Vagina (tissue), 2 donors: ENCODE data around the gene SHANK1. TPM values are rescaled to one million over a fixed set of nuclear protein-coding genes. Genes with fewer than 3 reads are reported as not detected.

Experiments used
- DNase-seq, 2 donors: peaks; one replicate each; pipeline ENCODE4 v3.0.0-alpha.2; 2017; ENCODE audit errors: extremely low spot score in 2 of 2
- H3K27ac ChIP-seq: fragments of 200-600 bp; sonication (generic); one replicate; pipeline ENCODE4 v1.5.1; 2019
- H3K27me3 ChIP-seq: fragments of 200-600 bp; sonication (generic); one replicate; pipeline ENCODE4 v1.5.1; 2019
- H3K36me3 ChIP-seq, 2 donors: fragments of 200-600 bp; sonication (generic); one replicate each; pipeline ENCODE4 v1.5.1; 2017 to 2019
- H3K4me1 ChIP-seq: fragments of 200-600 bp; sonication (generic); one replicate; pipeline ENCODE4 v1.5.1; 2019
- H3K4me3 ChIP-seq, 2 donors: fragments of 200-600 bp; sonication (generic); 1 replicate in 1 of 2; 2 replicates in 1 of 2; pipeline ENCODE4 v1.5.1; 2016 to 2019
- H3K9me3 ChIP-seq: fragments of 200-600 bp; sonication (generic); one replicate; pipeline ENCODE4 v1.5.1; 2019
- CTCF ChIP-seq, 3 experiments: fragments of 450-650 bp in 2 of 3; fragments of 200-600 bp in 1 of 3; sonication (generic) in 1 of 3; IDR thresholded peaks; one replicate each; pipeline ENCODE4 v1.5.1; 2017 to 2019; ENCODE audit warnings: antibody characterized with exemption in 3 of 3, mild to moderate bottlenecking in 2 of 3, moderate library complexity in 2 of 3
- POLR2A ChIP-seq, 2 donors: fragments of 450-650 bp; IDR thresholded peaks; one replicate each; pipeline ENCODE4 v1.6.1; 2017; ENCODE audit warnings: antibody characterized with exemption in 2 of 2, mild to moderate bottlenecking in 2 of 2, moderate library complexity in 2 of 2
- POLR2AphosphoS5 ChIP-seq, 2 donors: sonication (generic); formaldehyde crosslinking; IDR thresholded peaks; one replicate each; pipeline ENCODE4 v1.9.0; 2017; ENCODE audit warnings: antibody characterized with exemption in 2 of 2, mild to moderate bottlenecking in 2 of 2, low read depth in 1 of 2; ENCODE audit not compliant: insufficient read depth in 1 of 2
- intact Hi-C: fragments of 100-400 bp; cut with DNase I; formaldehyde crosslinking; loops from one replicate; pipeline ENCODE4 v1.15.1; 2023
- total RNA-seq: library from RNA; depleted of rRNA; stranded (reverse); fragments of >200 nt; gene quantifications from one replicate; pipeline ENCODE4 v1.2.3, GENCODE V29; 2016

SHANK1 gene
- total RNA-seq, 1 donor from 2014 or later, result 0.98 TPM

- Histone ChIP-seq H3K27me3 (peaks cover 2% of the 10 kb centered on the region), H3K27ac (no peak overlapping the region), H3K4me3 (no peak overlapping the region), H3K36me3 (no peaks in the 10 kb centered on the region), H3K9me3 (no peaks in the 10 kb centered on the region), H3K4me1 (peaks cover 19% of the 10 kb centered on the region)
- TF ChIP-seq CTCF (IDR thresholded peaks at IDR 0.05), result no peak
- TF ChIP-seq POLR2A (IDR thresholded peaks at IDR 0.05), result no peak
- no peak for TF ChIP-seq POLR2AphosphoS5 (IDR thresholded peaks at IDR 0.05; ENCODE audit: insufficient read depth in 1 of 2, low read depth in 1 of 2)
- intact Hi-C loops, result no loop called here
- DNase-seq, result no peak
These were observed 64.7 kb downstream of the SHANK1 start for GRCh38 chr19:50654882-50655281.

- intact Hi-C loops, result no loop called here
- no peaks in the 10 kb centered on the region for H3K9me3 ChIP-seq
- peaks cover 1% of the 10 kb centered on the region for H3K4me1 ChIP-seq
- H3K4me3 ChIP-seq, result no peak overlapping the region
- H3K27me3 ChIP-seq, result no peaks in the 10 kb centered on the region
- no peak overlapping the region for H3K27ac ChIP-seq
- no peak for DNase-seq
- no peaks in the 10 kb centered on the region for H3K36me3 ChIP-seq
- TF ChIP-seq POLR2AphosphoS5 (IDR thresholded peaks at IDR 0.05; ENCODE audit: insufficient read depth in 1 of 2, low read depth in 1 of 2) (no peak), CTCF (IDR thresholded peaks at IDR 0.05) (no peak), POLR2A (IDR thresholded peaks at IDR 0.05) (no peak)
These were observed 66.9 kb downstream of the SHANK1 start for GRCh38 chr19:50652722-50653121.

DNA sequence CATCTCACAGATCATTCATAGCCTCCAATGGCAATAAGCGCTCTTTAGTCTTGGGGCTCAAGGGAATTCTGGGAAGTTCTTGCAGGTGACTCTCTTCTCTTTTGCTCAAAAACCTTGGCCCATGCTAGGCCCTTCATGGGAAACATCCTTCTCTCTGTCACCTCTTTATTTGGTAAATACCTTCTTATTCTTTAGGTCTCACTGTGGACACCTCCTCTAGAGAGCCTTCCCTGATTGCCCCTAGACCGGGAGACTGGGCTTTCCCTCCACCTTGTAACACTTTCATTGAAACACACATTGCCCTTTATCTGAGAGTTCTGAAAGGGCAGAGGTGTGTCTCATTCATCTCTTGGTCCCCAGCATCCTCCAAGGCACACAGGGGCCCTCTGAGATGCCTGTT, 68.4 kb downstream of the SHANK1 start:
- intact Hi-C loops, result no loop called here
- no peaks in the 10 kb centered on the region for H3K9me3 ChIP-seq
- H3K4me3 ChIP-seq, result no peak overlapping the region
- no peaks in the 10 kb centered on the region for H3K36me3 ChIP-seq
- no peak for DNase-seq
- TF ChIP-seq POLR2A (IDR thresholded peaks at IDR 0.05), result no peak
- no peaks in the 10 kb centered on the region for H3K4me1 ChIP-seq
- no peak overlapping the region for H3K27ac ChIP-seq
- peaks cover 3% of the 10 kb centered on the region for H3K27me3 ChIP-seq

DNA sequence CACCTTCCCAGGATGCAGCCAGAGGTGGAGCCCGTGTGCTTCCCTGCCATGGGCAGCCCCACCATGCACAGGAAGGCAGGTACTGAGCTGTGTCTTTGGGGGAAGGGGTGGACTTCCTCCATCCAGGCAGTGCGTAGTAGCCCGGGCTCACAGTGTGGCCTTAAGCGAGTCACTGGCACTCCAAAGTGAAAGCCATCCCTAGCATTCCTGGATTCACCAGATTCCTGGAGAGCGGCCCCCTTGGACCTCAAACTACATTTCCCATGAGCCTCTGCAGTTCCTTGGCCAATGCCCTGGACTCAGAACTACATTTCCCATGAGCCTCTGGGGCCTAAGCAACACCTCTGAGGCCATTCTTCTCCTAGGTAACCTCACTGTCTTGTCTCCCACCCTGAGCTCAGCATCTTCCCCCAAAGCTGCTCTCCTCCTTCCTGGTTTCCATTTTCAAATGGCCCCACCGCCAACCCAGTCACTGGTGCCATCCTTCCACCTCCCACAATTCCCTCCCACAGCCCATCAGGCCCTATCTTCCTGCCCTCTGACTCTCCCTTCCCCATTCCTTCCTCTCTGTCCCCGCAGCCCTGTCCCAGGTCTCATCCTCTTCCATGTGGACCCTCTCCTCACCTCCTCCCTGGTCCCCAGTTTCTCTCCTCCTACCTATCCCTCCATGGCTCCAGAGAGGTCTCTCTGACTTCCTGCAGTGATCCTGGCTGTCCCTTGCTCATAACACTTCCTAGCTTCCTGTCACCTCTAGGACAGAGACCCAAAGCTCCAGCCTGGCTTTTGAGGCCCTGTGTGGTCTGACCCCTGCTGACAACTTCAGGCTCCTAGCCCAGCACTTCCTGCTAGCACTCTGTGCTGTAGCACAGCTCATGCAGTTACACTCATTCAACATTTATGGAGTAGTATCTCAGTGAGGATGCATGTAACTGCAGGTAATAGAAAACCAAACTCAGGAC, 69.9 kb downstream of the SHANK1 start, which contains the start of gene C19orf81:
Gene C19orf81 (plus strand): TSS at position 13 of the 959 bp plus-strand sequence. CDS start 0 bp downstream, at position 13.
- no peaks in the 10 kb centered on the region for H3K9me3 ChIP-seq
- no peak within 1 kb of the TSS for H3K4me3 ChIP-seq
- no peaks in the 10 kb centered on the region for H3K36me3 ChIP-seq
- H3K4me1 ChIP-seq, result no peaks in the 10 kb centered on the region
- intact Hi-C loops, result no loop called here
- H3K27me3 ChIP-seq, result peaks cover 3% of the 10 kb centered on the region
- no peak for DNase-seq
- no peak within 1 kb of the TSS for H3K27ac ChIP-seq
- no peak for TF ChIP-seq CTCF (IDR thresholded peaks at IDR 0.05)
- TF ChIP-seq POLR2A (IDR thresholded peaks at IDR 0.05), result no peak
- TF ChIP-seq POLR2AphosphoS5 (IDR thresholded peaks at IDR 0.05; ENCODE audit: insufficient read depth in 1 of 2, low read depth in 1 of 2), result no peak

DNA sequence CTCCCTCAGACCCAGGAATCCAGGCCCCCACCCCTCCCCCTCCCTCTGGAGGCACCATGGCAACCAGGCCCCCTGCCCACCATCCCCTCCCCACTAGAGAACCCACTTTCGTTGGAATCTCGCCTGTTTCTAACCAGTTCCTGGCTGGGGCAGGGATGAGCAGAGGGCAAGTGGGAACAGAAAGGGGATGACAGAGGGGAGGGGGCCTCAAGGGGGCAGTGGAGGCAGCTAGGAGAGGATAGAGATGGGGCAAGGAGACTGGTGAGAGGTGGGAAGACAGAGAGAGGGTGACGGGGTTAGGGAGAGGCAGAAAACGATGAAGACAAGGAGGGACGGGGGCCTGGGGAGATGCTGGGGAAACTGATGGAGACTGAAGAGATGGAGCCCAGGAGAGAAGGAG, 70.9 kb downstream of the SHANK1 start:
- no peak overlapping the region for H3K27ac ChIP-seq
- H3K9me3 ChIP-seq, result no peaks in the 10 kb centered on the region
- no peak for DNase-seq
- H3K36me3 ChIP-seq, result no peaks in the 10 kb centered on the region
- peaks cover 3% of the 10 kb centered on the region for H3K27me3 ChIP-seq
- intact Hi-C loops, result no loop called here
- TF ChIP-seq CTCF (IDR thresholded peaks at IDR 0.05) (no peak), POLR2AphosphoS5 (IDR thresholded peaks at IDR 0.05; ENCODE audit: insufficient read depth in 1 of 2, low read depth in 1 of 2) (no peak), POLR2A (IDR thresholded peaks at IDR 0.05) (no peak)
- no peak overlapping the region for H3K4me3 ChIP-seq
- H3K4me1 ChIP-seq, result no peaks in the 10 kb centered on the region
